Right cardiac atrium (tissue), 5 donors: ENCODE measurements around the gene E4F1. TPM values are rescaled to one million over a fixed set of nuclear protein-coding genes. Genes with fewer than 3 reads are reported as not detected.

Experiments
- ATAC-seq, 2 donors: fragments of 200-7000 bp; cut with Tn5 transposase; one replicate each; pipeline versions ENCODE4 v1.8.0 to v1.9.1; 2020; ENCODE audit warnings: moderate library complexity in 2 of 2, mild to moderate bottlenecking in 1 of 2
- DNase-seq, 3 donors: peaks; one replicate each; pipeline ENCODE4 v3.0.0-alpha.2; 2020
- H3K27ac ChIP-seq: one replicate; pipeline ENCODE4 v1.5.1; 2013; ENCODE audit warnings: mild to moderate bottlenecking, low read length, control low read depth, moderate library complexity
- H3K27me3 ChIP-seq: one replicate; pipeline ENCODE4 v1.6.1; 2013; ENCODE audit not compliant: control insufficient read depth, insufficient read depth
- H3K4me1 ChIP-seq: one replicate; pipeline ENCODE4 v1.6.1; 2013; ENCODE audit warnings: low read length; ENCODE audit not compliant: control insufficient read depth, insufficient read depth
- H3K4me3 ChIP-seq: one replicate; pipeline ENCODE4 v1.5.1; 2013; ENCODE audit warnings: low read length, control low read depth
- H3K9me3 ChIP-seq: one replicate; pipeline ENCODE4 v1.6.1; 2013; ENCODE audit warnings: low read length; ENCODE audit not compliant: control insufficient read depth
- WGBS: extraction: QIAGEN DNeasy Blood & Tissue Kit; methylation state at CpG from one replicate; pipeline ENCODE4 v1.1.7; 2013; 5-methylcytosine and 5-hydroxymethylcytosine counted together
- intact Hi-C, 4 donors: fragments of 100-400 bp; cut with DNase I; formaldehyde crosslinking; loops; one replicate each; pipeline versions ENCODE4 v1.11.0 to v1.14.0; 2022 to 2023
- polyA plus RNA-seq: library from polyadenylated mRNA; stranded (reverse); fragments of 200-250 nt; gene quantifications from one replicate; pipeline ENCODE4 v1.2.3, GENCODE V29; 2013
- total RNA-seq, 4 donors: library from RNA; stranded (reverse); fragmentation: NEBNext Ultra II Directional; extraction: Animal tissue kit (Norgen Biotek cat#: 25700); gene quantifications; one replicate each; pipeline ENCODE4 v1.2.1, GENCODE V29; 2021
- donor health status: healthy with polysubstance abuse.
- donor health status: DM: no; HTN: yes; CAD: no.
- donor health status: DM: no; HTN: no; CAD: no.
- donor health status: DM: no; HTN: yes; CAD: no; lungs with severe emphysema.
- donor health status: DM: yes; HTN: yes; CAD: no.

The E4F1 gene
- total and polyA plus RNA-seq, 5 donors: 11.8 to 16.1 (median 13.8) TPM

DNA sequence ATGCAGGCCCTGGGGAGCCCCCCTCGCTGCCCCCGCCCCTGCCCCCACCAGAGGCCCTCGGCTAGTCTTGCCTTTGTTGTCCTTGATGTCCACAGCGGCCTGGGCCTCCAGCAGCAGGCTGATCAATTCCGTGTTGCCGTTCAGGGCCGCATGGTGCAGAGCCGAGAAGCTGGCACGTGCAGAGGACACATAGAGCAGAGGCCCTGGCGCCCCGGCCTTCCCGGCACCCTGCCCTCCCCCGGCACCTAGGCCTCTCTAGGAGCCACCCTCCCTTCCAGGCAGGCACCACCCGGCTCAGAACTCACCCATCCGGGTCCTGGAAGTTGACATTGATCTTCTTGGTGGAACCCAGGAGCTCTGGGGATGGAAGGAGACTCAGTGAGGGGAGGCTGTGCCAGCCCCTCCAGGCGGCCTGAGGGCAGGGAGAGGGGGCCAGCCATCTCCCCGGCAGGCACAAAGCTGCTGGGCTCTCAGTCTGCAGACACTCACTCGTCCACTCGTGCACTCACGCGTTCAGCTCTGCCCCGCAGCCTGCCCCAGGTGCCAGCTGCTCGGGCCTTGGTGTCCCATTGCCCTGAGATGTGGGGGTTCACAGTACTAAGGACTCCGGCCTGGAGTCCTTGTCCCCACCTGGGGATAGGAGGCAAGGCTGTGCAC, 33.3 kb upstream of the E4F1 start:
- WGBS: 83% methylated on average over 24 of the region's 24 CpGs

DNA sequence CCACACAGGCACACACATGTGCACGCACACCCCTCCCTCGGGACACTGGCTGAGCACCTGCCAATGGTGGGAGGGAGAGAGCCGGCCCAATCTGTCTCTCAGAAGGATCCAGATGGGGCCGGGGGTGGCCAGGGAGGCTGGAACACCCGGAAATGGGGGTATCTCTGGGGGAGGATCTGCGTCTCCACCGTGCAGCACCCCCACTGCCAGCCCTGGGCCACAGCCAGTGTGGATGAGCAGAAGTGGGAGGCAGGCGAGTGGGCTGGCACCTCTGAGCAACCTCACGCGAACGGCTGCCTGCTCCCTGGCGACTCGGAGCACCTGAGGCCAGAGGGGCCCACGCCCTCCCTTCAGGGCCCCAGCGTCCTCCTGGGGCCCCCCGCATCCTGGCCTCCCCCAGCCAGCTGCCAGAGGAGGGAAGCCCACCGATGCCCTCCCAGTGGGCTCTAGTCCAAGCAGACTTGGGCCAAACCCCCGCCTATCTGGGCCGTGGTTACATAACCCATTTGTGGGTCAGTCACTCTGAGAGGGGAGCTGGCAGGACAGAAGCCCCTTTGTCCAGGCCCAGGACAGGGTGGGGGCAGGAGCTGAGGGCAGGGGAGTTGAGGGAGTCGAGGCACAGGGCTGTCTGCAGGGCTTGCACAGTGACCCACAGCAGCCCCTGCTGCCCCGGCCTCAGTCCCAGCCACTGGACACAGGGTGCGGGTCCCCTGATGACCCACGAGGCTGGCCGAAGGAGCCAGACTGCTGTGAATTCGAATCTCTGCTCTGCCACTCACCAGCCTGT, 32.5 kb upstream of the E4F1 start:
- intact Hi-C loops: no loop called here
- peak in 1 of 2 donors; percentile 2 for ATAC-seq
- H3K27me3 ChIP-seq: no peaks in the 10 kb centered on the region
- H3K4me3 ChIP-seq: no peak overlapping the region
- no peaks in the 10 kb centered on the region for H3K9me3 ChIP-seq
- H3K4me1 ChIP-seq: no peaks in the 10 kb centered on the region
- no peak overlapping the region for H3K27ac ChIP-seq
- 62% methylated on average over 25 of the region's 25 CpGs for WGBS
- DNase-seq: no peak

More for the DNA sequence above, 33.3 kb upstream of the E4F1 start:
- H3K4me3 ChIP-seq: no peak overlapping the region
- H3K9me3 ChIP-seq: no peaks in the 10 kb centered on the region
- DNase-seq: no peak
- H3K4me1 ChIP-seq: no peaks in the 10 kb centered on the region
- intact Hi-C loops: no loop called here
- no peak overlapping the region for H3K27ac ChIP-seq
- no peak for ATAC-seq
- H3K27me3 ChIP-seq: no peaks in the 10 kb centered on the region

DNA sequence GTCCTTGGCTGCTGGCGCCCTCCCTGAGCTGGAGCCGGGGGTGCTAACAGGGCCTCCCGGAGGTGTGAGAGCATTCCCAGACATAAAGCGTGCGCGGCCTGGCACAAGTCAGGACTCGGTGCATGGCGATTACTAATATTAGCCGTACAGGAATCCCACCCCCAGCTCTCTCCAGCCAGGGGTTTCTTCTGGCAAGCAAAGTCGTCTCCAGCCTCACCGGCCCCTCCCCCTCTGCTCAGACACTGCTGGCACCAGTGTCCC, 32.0 kb upstream of the E4F1 start:
- Histone ChIP-seq H3K27ac (no peak overlapping the region), H3K27me3 (no peaks in the 10 kb centered on the region), H3K4me1 (no peaks in the 10 kb centered on the region), H3K9me3 (no peaks in the 10 kb centered on the region), H3K4me3 (no peak overlapping the region)
- intact Hi-C loops: no loop called here
- DNase-seq: peak in 1 of 3 donors; percentile 78
- WGBS: 60% methylated on average over 11 of the region's 11 CpGs
- ATAC-seq: peak; percentile 46 to 47

DNA sequence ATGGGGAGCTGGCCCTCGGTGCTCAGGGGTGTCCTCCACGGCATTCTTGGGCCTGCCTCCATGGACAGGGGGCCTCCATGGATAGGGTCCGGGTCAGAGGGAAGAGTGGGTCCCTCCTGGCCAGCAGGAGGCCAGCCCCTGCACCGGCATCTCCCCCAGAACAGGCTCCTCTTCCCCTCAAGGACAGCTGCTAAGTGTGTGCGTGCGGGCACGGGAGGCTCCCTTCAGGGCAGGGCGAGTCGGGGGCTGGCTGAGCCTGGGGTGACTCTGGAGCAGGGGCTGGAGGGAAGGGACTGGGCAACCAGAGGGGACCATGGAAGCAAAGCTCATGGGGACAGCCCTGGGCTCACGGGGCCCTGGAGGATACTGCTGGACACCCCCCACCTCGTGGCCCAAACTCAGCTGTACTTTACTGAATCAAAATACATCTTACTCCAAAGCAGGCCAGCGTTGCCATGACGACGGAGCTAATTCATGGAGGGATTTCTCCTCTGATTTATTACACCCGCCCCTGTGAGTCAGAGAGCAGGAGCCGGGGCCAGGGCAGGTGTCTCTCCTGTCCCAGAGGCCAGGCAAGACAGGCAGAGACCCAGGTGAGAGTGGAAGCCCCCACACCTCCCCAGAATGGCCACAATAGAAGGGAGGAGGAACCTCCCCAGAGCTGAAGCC, 29.1 kb upstream of the E4F1 start:
- intact Hi-C loops: no loop called here
- DNase-seq (no peak), ATAC-seq (no peak)
- Histone ChIP-seq H3K4me1 (no peaks in the 10 kb centered on the region), H3K27me3 (no peaks in the 10 kb centered on the region), H3K9me3 (no peaks in the 10 kb centered on the region), H3K27ac (no peak overlapping the region), H3K4me3 (no peak overlapping the region)
- whole genome bisulfite sequencing: 68% methylated on average over 16 of the region's 16 CpGs

DNA sequence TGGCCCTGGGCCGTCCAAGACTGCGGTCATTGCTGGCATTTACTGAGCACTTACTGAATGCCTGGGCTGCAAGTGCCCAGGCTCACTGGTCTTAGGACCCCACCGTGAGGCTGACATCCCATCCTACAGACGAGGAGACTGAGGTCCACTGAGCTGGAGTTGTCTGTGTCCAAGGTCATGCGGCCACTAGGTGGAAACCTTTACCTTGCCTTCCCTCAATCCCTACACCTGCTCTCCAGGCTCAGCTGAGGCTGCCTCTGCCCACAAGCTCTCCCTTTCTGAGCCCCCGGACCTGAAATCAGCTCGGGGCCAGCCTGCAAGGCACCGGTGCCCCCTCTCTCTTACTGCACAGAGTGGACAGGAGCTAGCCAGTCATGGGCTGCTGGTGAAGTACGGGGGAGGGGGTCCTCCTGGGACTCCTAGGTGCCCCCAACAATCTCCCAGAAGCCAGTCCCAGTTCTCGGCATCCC, 28.5 kb upstream of the E4F1 start:
- peak in 1 of 2 donors; percentile 17 for ATAC-seq
- Histone ChIP-seq H3K9me3 (no peaks in the 10 kb centered on the region), H3K4me3 (no peak overlapping the region), H3K27ac (no peak overlapping the region), H3K27me3 (no peaks in the 10 kb centered on the region), H3K4me1 (no peaks in the 10 kb centered on the region)
- intact Hi-C loops: no loop called here
- no peak for DNase-seq
- WGBS: 36% methylated on average over 10 of the region's 10 CpGs

DNA sequence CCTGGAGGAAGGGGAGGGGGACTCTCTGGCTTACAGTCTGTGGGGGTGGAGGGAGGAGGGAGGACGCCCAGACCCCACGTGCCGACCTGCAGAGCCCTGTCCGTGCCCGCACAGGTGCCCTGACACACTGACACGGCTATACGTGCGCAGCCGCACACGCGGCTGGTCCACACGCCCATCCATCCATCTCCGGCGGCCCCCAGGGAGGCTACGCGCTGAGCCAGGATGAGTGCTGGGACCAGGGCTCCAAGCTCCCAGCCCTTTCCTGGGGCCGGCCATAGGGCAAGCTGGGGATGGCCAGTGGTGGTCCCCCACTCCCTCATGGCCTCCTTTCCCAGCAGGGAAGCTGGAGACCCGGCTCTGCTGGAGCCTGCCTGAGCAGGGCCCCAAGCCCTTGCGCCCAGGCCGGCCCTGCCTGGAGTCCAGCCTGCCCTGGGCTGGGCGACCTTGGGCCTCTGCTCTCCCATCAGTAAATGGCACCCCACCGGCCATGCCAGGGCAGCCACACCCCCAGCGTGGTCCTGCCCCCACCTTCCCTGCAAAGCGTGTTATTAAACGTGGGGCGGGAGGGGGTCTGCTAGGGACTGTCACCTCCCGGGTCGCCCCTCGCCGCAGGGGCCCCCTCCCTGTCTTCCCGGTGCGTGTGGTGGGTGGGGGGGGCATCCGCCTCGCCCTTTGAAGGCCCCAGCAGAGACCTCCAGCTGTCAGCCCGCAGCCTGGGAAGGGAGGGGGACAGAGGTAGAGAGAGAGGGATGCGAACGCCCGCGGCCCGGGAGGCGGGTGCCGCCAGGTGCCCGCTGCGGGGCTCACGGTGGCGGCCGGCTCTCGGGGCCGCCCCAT, 27.8 kb upstream of the E4F1 start:
- no peak for ATAC-seq
- Histone ChIP-seq H3K9me3 (no peaks in the 10 kb centered on the region), H3K4me1 (no peaks in the 10 kb centered on the region), H3K27me3 (no peaks in the 10 kb centered on the region), H3K27ac (no peak overlapping the region), H3K4me3 (peak overlapping the region; percentile 67)
- 7% methylated on average over 49 of the region's 49 CpGs for WGBS
- intact Hi-C loops: no loop called here
- no peak for DNase-seq

DNA sequence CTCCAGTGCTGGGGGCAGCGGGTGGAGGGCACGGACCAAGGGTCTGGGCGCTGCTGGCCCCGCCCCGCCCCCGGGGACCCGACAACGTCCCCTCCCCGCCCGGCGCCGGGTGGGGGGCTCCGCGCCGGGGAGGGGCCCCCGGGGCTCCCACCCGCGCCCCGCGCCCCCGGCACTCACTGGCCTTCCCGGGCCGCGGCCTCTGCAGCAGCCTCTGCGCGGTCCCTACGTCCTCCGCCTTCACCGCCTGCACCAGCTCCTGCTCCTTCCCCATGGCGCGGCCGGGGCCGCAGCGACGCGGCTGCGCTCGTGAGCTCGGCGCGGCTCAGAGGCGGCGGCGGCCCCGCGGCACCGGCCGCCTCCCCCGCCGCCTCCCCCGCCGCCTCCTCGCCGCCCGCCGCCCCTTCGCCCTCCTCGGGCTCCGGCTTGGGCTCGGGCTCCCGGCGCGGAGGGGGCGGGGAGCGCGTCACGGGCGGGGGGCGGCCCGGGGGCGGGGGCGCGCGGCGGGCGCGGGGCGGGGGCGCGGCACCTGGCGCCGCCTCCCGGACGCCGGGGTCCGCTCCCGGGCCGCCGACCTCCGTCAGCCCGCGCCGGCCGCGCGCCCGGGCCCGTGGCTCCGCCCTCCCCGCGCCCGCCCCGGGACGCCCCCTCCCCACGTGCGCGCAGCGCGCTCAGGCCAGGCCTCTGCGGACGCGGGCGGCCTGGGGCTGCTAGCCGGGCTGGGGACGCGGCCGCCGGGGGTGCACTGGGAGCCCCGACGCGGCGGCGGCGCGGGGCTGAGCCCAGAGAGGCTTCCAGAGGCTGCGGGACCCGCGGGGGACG, 27.0 kb upstream of the E4F1 start, which contains the start of gene CASKIN1:
Gene CASKIN1 (minus strand): TSS at position 444 of the 819 bp plus-strand sequence. CDS start 173 bp downstream, at position 271.
- DNase-seq: no peak
- Histone ChIP-seq H3K4me1 (no peaks in the 10 kb centered on the region), H3K4me3 (peak within 1 kb of the TSS; percentile 67), H3K27ac (no peak within 1 kb of the TSS), H3K27me3 (no peaks in the 10 kb centered on the region), H3K9me3 (no peaks in the 10 kb centered on the region)
- no peak for ATAC-seq
- 1% methylated on average over 107 of the region's 129 CpGs for WGBS
- intact Hi-C loops: no loop called here

DNA sequence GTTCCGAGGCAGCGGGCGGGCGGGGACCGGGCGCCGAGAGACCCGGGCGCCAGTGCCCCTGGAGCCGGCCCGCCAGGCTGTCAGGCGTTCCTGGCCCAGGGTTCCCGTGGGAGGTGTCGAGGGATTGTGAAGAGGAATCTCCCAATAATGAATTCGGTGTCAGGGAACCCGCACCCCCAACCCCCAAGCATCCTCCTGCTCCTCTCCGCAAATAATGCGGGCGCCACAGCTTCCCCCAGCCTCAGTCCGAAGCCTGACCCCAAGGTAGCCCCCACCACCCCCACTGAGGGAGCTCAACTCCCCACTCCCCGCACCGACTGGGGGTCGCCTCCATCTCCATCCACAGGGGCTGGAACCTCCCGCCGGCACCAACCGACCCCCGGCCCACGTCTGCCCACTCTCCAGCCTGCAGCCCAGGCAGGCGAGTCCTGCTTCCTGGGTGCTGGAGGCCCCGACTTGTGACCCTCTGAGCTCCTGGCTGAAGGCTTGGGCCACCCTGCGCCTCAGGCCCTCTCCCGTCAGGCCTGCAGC, 26.3 kb upstream of the E4F1 start:
- Histone ChIP-seq H3K4me1 (no peaks in the 10 kb centered on the region), H3K4me3 (peak overlapping the region; percentile 67), H3K9me3 (no peaks in the 10 kb centered on the region), H3K27ac (no peak overlapping the region), H3K27me3 (no peaks in the 10 kb centered on the region)
- intact Hi-C loops: no loop called here
- no peak for ATAC-seq
- 21% methylated on average over 32 of the region's 32 CpGs for WGBS
- no peak for DNase-seq

DNA sequence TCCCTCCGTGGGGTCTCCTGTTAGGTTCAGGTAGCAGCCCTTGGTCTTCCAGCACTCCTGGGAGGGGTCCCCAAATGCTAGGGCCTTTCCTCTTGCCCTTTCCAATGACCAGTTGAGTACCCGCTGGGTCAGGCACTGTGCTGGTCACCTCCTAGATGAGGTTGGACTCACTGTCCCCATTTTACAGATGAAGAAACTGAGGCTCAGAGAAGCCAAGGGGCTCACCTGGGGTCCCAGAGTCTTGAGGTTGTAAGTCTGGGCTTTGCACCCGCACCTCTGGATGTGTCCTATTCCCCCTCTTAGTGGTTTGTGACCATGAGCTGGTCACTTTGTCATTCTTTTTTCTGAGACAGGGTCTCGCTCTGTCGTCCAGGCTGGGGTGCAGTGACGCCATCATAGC, 25.6 kb upstream of the E4F1 start:
- Histone ChIP-seq H3K9me3 (no peaks in the 10 kb centered on the region), H3K4me1 (no peaks in the 10 kb centered on the region), H3K27me3 (no peaks in the 10 kb centered on the region), H3K4me3 (no peak overlapping the region), H3K27ac (no peak overlapping the region)
- no peak for ATAC-seq
- DNase-seq: no peak
- 84% methylated on average over 6 of the region's 6 CpGs for WGBS
- intact Hi-C loops: no loop called here

DNA sequence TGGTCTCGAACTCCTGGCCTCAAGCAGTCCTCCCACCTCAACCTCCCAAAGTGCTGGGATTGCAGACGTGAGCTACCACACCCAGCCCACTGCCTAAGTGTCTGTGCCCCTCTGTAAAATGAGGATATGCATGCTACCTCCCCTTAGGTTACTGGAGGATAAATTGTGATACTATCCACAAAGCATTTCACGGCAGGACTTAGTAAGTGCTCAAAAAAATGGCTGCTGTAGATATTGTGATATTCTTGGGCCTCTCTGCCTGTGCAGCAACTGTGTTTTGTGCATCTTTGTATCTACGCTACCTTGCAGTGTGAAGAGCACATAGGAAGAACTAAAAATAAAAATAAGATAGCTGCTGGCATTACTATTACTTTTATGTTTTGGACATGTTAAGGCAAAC, 25.1 kb upstream of the E4F1 start:
- no peak for ATAC-seq
- intact Hi-C loops: no loop called here
- DNase-seq: no peak
- WGBS: 61% methylated on average over 4 of the region's 4 CpGs
- no peaks in the 10 kb centered on the region for H3K27me3 ChIP-seq
- no peaks in the 10 kb centered on the region for H3K9me3 ChIP-seq
- H3K4me3 ChIP-seq: no peak overlapping the region
- H3K27ac ChIP-seq: no peak overlapping the region
- H3K4me1 ChIP-seq: no peaks in the 10 kb centered on the region
